NT2/D1 (cell line): ENCODE measurements around the gene RPL10.

ENCODE experiments used
- SUZ12 ChIP-seq: IDR thresholded peaks from 2 replicates; pipeline ENCODE4 v1.6.1; 2011; ENCODE audit not compliant: insufficient read length, insufficient read depth; ENCODE audit errors: extremely low read depth
- YY1 ChIP-seq: IDR thresholded peaks from 2 replicates; pipeline ENCODE4 v1.6.1; 2011; ENCODE audit not compliant: insufficient read length, insufficient read depth

GRCh38 chrX:154403192-154403591 lies 5.0 kb downstream of the RPL10 start:
- no peak for TF ChIP-seq SUZ12
- no peak for TF ChIP-seq YY1
